SK-N-SH (cell line): ENCODE data around the gene ELMO2. TPM values are rescaled to one million over a fixed set of nuclear protein-coding genes. Genes with fewer than 3 reads are reported as not detected.

ENCODE experiments used
- CTCF ChIA-PET: fragments of 300-600, 350-600 bp; formaldehyde crosslinking; extraction: SDS; loops from one replicate; lab custom pipeline; 2021; lab: Yijun Ruan, JAX
- POLR2A ChIA-PET: fragments of 350-600 bp; sonication (Branson Sonifier 250); formaldehyde crosslinking; extraction: SDS; loops from one replicate; lab custom pipeline; 2020; ENCODE audit warnings: antibody characterized with exemption, inconsistent platforms; lab: Yijun Ruan, JAX
- DNase-seq: peaks from one replicate; pipeline ENCODE4 v3.0.0; 2012
- H2AFZ ChIP-seq: fragments of 200-600 bp; sonication (generic); 2 replicates; pipeline ENCODE4 v1.8.1; 2016; ENCODE audit warnings: antibody characterized with exemption, mild to moderate bottlenecking, low read depth
- H3F3A ChIP-seq: fragments of 200-600 bp; sonication (generic); replicated peaks from 2 replicates; pipeline ENCODE3; 2016; ENCODE audit warnings: antibody characterized with exemption, mild to moderate bottlenecking; ENCODE audit not compliant: insufficient read depth
- H3K27ac ChIP-seq, 2 experiments: fragments of 200-500 bp in 1 of 2; fragments of 200-600 bp in 1 of 2; sonication (Bioruptor generic) in 1 of 2; sonication (generic), shearing (Covaris generic) in 1 of 2; 2 replicates each; pipeline versions ENCODE4 v1.5.1 to v1.6.1; 2014 to 2016; ENCODE audit warnings: low read depth in 2 of 2, inconsistent platforms in 1 of 2, low read length in 1 of 2, mild to moderate bottlenecking in 1 of 2, mixed read lengths in 1 of 2
- H3K27me3 ChIP-seq: fragments of 200-600 bp; sonication (generic), shearing (Covaris generic); 2 replicates; pipeline ENCODE4 v1.6.1; 2016; ENCODE audit warnings: mixed run types; ENCODE audit not compliant: insufficient read depth
- H3K36me3 ChIP-seq, 2 experiments: fragments of 200-500 bp in 1 of 2; fragments of 200-600 bp in 1 of 2; sonication (Bioruptor generic) in 1 of 2; sonication (generic) in 1 of 2; replicated peaks in 1 of 2; 2 replicates each; pipeline versions ENCODE3 to v1.5.1; 2014 to 2016; ENCODE audit warnings: low read length in 1 of 2, mild to moderate bottlenecking in 1 of 2; ENCODE audit not compliant: insufficient read depth in 2 of 2, control insufficient read depth in 1 of 2
- H3K4me1 ChIP-seq, 2 experiments: fragments of 200-500 bp in 1 of 2; fragments of 200-600 bp in 1 of 2; sonication (Bioruptor generic) in 1 of 2; sonication (generic), shearing (Covaris generic) in 1 of 2; 2 replicates each; pipeline versions ENCODE4 v1.5.1 to v1.6.1; 2014 to 2016; ENCODE audit warnings: low read depth in 1 of 2, low read length in 1 of 2, mixed run types in 1 of 2; ENCODE audit not compliant: insufficient read depth in 2 of 2, control insufficient read depth in 1 of 2
- H3K4me2 ChIP-seq: fragments of 200-600 bp; sonication (generic), shearing (Covaris generic); 2 replicates; pipeline ENCODE4 v1.6.1; 2017; ENCODE audit warnings: mixed run types
- H3K4me3 ChIP-seq, 2 experiments: fragments of 200-500 bp in 1 of 2; fragments of 200-600 bp in 1 of 2; sonication (Bioruptor generic) in 1 of 2; sonication (generic), shearing (Covaris generic) in 1 of 2; 2 replicates each; pipeline versions ENCODE4 v1.5.1 to v1.8.1; 2014 to 2016; ENCODE audit warnings: low read depth in 2 of 2, inconsistent platforms in 1 of 2, low read length in 1 of 2, mild to moderate bottlenecking in 1 of 2, mixed read lengths in 1 of 2, moderate library complexity in 1 of 2
- H3K79me2 ChIP-seq: fragments of 200-600 bp; sonication (generic); 2 replicates; pipeline ENCODE4 v1.8.1; 2017; ENCODE audit warnings: mild to moderate bottlenecking; ENCODE audit not compliant: insufficient read depth
- H3K9ac ChIP-seq: fragments of 200-600 bp; sonication (generic); 2 replicates; pipeline ENCODE4 v1.6.1; 2017; ENCODE audit warnings: mixed run types
- H3K9me2 ChIP-seq: fragments of 200-600 bp; sonication (generic); 2 replicates; pipeline ENCODE4 v1.6.1; 2017; ENCODE audit warnings: mixed run types
- H3K9me3 ChIP-seq: fragments of 200-600 bp; sonication (generic); 2 replicates; pipeline ENCODE4 v1.6.1; 2017; ENCODE audit warnings: mixed run types, mild to moderate bottlenecking, moderate library complexity
- H4K20me1 ChIP-seq: fragments of 200-600 bp; sonication (generic); 2 replicates; pipeline ENCODE4 v1.6.1; 2017; ENCODE audit warnings: mild to moderate bottlenecking, mixed run types; ENCODE audit not compliant: insufficient read depth
- CTCF ChIP-seq: fragments of 200-600 bp; sonication (generic); IDR thresholded peaks from 2 replicates; pipeline ENCODE4 v1.6.1; 2017; ENCODE audit warnings: antibody characterized with exemption, mild to moderate bottlenecking, moderate library complexity
- EZH2phosphoT487 ChIP-seq: fragments of 200-600 bp; sonication (generic); IDR thresholded peaks from 2 replicates; pipeline ENCODE4 v1.6.1; 2017; ENCODE audit warnings: low read depth, mixed run types, mild to moderate bottlenecking, antibody characterized with exemption, moderate library complexity, borderline replicate concordance
- FOXJ3 ChIP-seq: sonication (generic); formaldehyde crosslinking; IDR thresholded peaks from 2 replicates; pipeline ENCODE4 v1.5.1; 2020; ENCODE audit warnings: mild to moderate bottlenecking, missing genetic modification reagents
- FOXM1 ChIP-seq: IDR thresholded peaks from 2 replicates; pipeline ENCODE4 v1.4.0; 2012; ENCODE audit warnings: low read depth, mild to moderate bottlenecking
- JUND ChIP-seq: IDR thresholded peaks from 2 replicates; pipeline ENCODE4 v1.4.0; 2012
- MAX ChIP-seq: IDR thresholded peaks from 2 replicates; pipeline ENCODE4 v1.4.0; 2012; ENCODE audit warnings: low read depth
- MXI1 ChIP-seq: IDR thresholded peaks from 2 replicates; pipeline ENCODE4 v1.6.1; 2012; ENCODE audit warnings: mild to moderate bottlenecking, low read depth, low read length, improper control_type of control experiment
- NRF1 ChIP-seq: IDR thresholded peaks from 2 replicates; pipeline ENCODE4 v1.6.1; 2012; ENCODE audit warnings: low read depth, mild to moderate bottlenecking, low read length
- RAD21 ChIP-seq: IDR thresholded peaks from 2 replicates; pipeline ENCODE4 v1.6.1; 2012; ENCODE audit warnings: mild to moderate bottlenecking, low read length
- REST ChIP-seq: IDR thresholded peaks from 2 replicates; pipeline ENCODE4 v1.6.1; 2012; ENCODE audit warnings: mild to moderate bottlenecking, low read depth, low read length, moderate library complexity
- RXRA ChIP-seq: IDR thresholded peaks from 2 replicates; pipeline ENCODE4 v1.4.0; 2012; ENCODE audit warnings: low read depth, mild to moderate bottlenecking, borderline replicate concordance
- WGBS: methylation state at CpG from one replicate; pipeline ENCODE4 v1.1.6; 2017; ENCODE audit warnings: low lambda C conversion rate; 5-methylcytosine and 5-hydroxymethylcytosine counted together
- polyA plus RNA-seq, 3 experiments: library from polyadenylated mRNA; depleted of rRNA; stranded (reverse); fragments of >200 nt; gene quantifications; 2 replicates each; pipeline ENCODE4 v1.2.3, GENCODE V29; 2012

ELMO2 gene
- polyA plus RNA-seq, 1 of the 3 experiments (the other 2 are of a cell fraction): 32.1 TPM

GRCh38 chr20:46434597-46434996 is 28.2 kb upstream of the ELMO2 start:
- Histone ChIP-seq H3K9me2 (no peaks in the 10 kb centered on the region), H3K4me1 (peaks cover 0 to 8% of the 10 kb centered on the region in 2 experiments; a peak in 1 of 4 replicates), H3K36me3 (no peaks in the 10 kb centered on the region), H3K27me3 (peaks cover 10% of the 10 kb centered on the region; the same call in 1 of the 2 replicates), H3K4me3 (no peak overlapping the region), H3K79me2 (no peaks in the 10 kb centered on the region), H2AFZ (no peak overlapping the region), H3F3A (no peaks in the 10 kb centered on the region), H3K9ac (no peak overlapping the region), H3K4me2 (no peak overlapping the region), H3K9me3 (no peaks in the 10 kb centered on the region), H4K20me1 (no peaks in the 10 kb centered on the region), H3K27ac (peak overlapping the region in 1 of 2 experiments; percentile 60; a peak in 2 of 4 replicates)
- peak; percentile 53 for DNase-seq
- TF ChIP-seq EZH2phosphoT487: no peak
- peak; percentile 52 for TF ChIP-seq MXI1
- ChIA-PET POLR2A (no interaction called here), CTCF (interaction anchor here (0.5 to 1.6 kb wide), 6 partner anchors 9 to 128 kb away, joined by 3 to 4 read pairs (median 3); partner anchors contain the start of gene CDH22)

- peaks cover 0 to 8% of the 10 kb centered on the region in 2 experiments; a peak in 1 of 4 replicates for H3K4me1 ChIP-seq
- H4K20me1 ChIP-seq: no peaks in the 10 kb centered on the region
- H3K4me2 ChIP-seq: no peak overlapping the region
- 59% methylated on average over 8 of the region's 8 CpGs for WGBS
- H3K36me3 ChIP-seq: no peaks in the 10 kb centered on the region
- H3K27me3 ChIP-seq: peaks cover 10% of the 10 kb centered on the region; the same call in 1 of the 2 replicates
- no peaks in the 10 kb centered on the region for H3K79me2 ChIP-seq
- H3F3A ChIP-seq: no peaks in the 10 kb centered on the region
- no peak for DNase-seq
- H3K9me2 ChIP-seq: no peaks in the 10 kb centered on the region
- CTCF ChIA-PET: interaction anchor here (0.8 to 1.6 kb wide), 7 partner anchors 13 to 305 kb away, joined by 3 to 4 read pairs (median 3); no protein-coding TSS in a partner anchor
- no peak overlapping the region for H3K4me3 ChIP-seq
- no peak overlapping the region for H3K27ac ChIP-seq
- TF ChIP-seq EZH2phosphoT487 (no peak), MAX (no peak), CTCF (no peak), JUND (no peak), FOXM1 (no peak), REST (no peak), NRF1 (no peak), FOXJ3 (CRISPR knock-in tag) (no peak), RXRA (no peak), RAD21 (no peak)
- TF ChIP-seq, all 33 proteins: peak for 0
- Histone ChIP-seq H2AFZ (no peak overlapping the region), H3K9me3 (no peaks in the 10 kb centered on the region), H3K9ac (no peak overlapping the region)
- POLR2A ChIA-PET: no interaction called here
Observed at GRCh38 chr20:46433051-46433450, 26.6 kb upstream of the ELMO2 start.
